GM12872 (cell line): ENCODE results near the gene DOCK4.

Experiments used
- TF ChIP-seq, protein P1 (sequence below): IDR thresholded peaks from 3 replicates; pipeline ENCODE4 v1.5.1; 2011; ENCODE audit warnings: low read depth, mild to moderate bottlenecking, low read length, moderate library complexity; ENCODE audit not compliant: insufficient read depth

Gene DOCK4

GRCh38 chr7:111914291-111914690, 291.9 kb downstream of the DOCK4 start:
- TF ChIP-seq, protein P1, sequence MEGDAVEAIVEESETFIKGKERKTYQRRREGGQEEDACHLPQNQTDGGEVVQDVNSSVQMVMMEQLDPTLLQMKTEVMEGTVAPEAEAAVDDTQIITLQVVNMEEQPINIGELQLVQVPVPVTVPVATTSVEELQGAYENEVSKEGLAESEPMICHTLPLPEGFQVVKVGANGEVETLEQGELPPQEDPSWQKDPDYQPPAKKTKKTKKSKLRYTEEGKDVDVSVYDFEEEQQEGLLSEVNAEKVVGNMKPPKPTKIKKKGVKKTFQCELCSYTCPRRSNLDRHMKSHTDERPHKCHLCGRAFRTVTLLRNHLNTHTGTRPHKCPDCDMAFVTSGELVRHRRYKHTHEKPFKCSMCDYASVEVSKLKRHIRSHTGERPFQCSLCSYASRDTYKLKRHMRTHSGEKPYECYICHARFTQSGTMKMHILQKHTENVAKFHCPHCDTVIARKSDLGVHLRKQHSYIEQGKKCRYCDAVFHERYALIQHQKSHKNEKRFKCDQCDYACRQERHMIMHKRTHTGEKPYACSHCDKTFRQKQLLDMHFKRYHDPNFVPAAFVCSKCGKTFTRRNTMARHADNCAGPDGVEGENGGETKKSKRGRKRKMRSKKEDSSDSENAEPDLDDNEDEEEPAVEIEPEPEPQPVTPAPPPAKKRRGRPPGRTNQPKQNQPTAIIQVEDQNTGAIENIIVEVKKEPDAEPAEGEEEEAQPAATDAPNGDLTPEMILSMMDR: no peak

DNA sequence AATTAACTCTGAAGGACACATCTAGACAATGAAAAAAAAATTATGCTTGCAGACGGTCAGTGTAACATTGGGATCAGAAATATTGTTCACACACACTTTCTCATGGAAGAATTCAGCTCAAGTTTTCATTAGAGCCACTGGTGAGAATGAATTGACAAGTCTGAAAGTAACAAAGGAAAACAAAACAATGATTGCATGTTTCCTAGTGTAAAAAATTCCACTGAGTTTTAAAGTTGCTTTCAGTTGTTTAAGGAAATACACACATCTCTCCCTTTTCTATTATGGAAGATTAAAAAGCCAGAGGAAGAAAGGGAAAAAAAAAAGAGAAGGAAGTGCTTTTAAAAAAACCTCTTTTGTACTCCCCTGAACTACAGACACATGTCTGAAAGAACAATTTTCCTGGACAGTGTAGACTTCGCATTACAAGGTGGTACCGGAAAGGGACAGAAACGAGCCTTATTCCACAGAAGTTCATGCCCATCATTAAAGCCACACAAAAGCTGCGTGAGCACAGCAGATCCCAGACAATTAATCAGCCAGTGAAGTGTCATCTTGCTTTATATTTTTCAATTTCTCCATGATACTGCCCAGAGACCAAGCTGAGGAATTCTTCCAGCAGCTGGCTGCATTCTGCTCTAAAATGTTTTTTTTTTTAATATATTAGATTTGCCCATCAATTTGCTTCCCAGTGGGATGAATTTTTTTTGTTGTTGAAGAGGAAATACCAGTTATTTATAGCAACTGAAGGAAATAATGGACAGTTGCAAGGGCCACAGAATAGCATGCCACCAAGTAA, 294.8 kb downstream of the DOCK4 start:
- TF ChIP-seq, protein P1: no peak

GRCh38 chr7:111910656-111911055, 295.5 kb downstream of the DOCK4 start:
- TF ChIP-seq, protein P1: no peak

DNA sequence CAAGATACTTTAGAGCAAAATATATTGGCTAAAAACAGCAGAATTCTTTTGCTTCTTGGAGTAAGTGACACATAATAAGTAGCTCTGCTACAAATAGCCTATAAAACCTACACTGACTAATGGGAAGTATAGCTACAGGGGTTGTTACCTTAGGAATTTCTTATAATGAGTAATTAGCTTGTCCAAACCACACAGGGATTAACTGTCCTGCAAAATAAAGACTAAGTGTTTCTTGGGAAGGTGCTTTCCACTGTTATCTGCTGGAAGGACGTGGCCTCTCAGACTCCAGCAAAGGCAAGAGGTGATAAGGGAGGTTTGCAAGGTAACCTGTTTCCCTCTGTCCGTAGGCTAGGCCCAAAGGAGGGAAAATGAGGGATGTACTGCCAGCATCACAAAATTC, 302.4 kb downstream of the DOCK4 start:
- TF ChIP-seq, protein P1: no peak

DNA sequence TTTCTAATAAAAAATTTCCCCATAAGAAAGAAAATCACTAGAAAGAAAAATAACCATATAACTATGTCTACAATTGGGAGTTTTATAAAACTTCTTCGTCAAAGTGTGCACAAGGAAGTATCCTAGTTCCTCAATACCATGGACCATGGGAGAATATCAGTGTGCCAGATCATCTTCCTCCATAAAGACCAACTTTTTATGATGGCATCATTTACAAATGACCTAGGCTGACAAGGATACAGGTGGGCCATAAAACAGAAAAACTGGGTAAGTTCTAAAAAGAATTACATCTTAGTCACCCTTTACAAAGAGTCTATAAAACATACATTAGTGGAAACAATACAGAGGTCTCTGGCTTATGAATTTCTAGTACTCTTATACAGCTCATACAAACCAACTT, 303.2 kb downstream of the DOCK4 start:
- TF ChIP-seq, protein P1: no peak

- TF ChIP-seq, protein P1: no peak
Observed at GRCh38 chr7:111900283-111900682, 305.9 kb downstream of the DOCK4 start.

DNA sequence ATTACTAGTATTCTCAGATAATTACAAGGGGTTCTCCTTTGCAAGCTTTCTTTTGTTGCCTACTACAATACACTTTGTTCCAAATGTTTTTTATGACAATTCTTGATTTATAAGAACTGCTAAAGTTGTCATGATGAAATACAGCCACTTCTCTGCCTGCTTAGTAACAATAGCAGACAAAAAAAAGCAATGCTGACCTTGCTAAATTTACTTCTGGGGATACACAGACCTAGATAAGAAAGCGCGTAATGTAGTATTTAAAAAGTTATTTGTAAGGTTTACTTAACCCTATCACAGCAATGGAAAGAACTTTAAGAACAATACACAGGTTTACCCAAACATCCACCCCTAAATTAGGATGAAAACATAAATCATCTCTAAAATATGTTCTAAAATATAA, 311.1 kb downstream of the DOCK4 start:
- TF ChIP-seq, protein P1: no peak

GRCh38 chr7:111894518-111894917, 311.7 kb downstream of the DOCK4 start:
- TF ChIP-seq, protein P1: no peak
